Progenitor cell of endocrine pancreas (in vitro differentiated cells): ENCODE results near the gene SLC2A6. TPM values are rescaled to one million over a fixed set of nuclear protein-coding genes. Genes with fewer than 3 reads are reported as not detected.

Experiments used
- DNase-seq: peaks from one replicate; pipeline ENCODE4 v3.0.0; 2021; ENCODE audit warnings: low spot score; ENCODE audit not compliant: unreplicated experiment
- H3K27ac Mint-ChIP-seq: 2 replicates; pipeline ENCODE4 v1.8.0; 2021; ENCODE audit warnings: mild to moderate bottlenecking, moderate library complexity, mixed read lengths
- H3K27me3 Mint-ChIP-seq: 2 replicates; pipeline ENCODE4 v1.8.0; 2021; ENCODE audit warnings: mixed read lengths
- H3K36me3 Mint-ChIP-seq: 2 replicates; pipeline ENCODE4 v1.8.0; 2022; ENCODE audit warnings: mixed read lengths; ENCODE audit not compliant: insufficient read depth
- H3K4me1 Mint-ChIP-seq: 2 replicates; pipeline ENCODE4 v1.8.0; 2021; ENCODE audit warnings: low read depth, mixed read lengths
- H3K4me3 Mint-ChIP-seq: 2 replicates; pipeline ENCODE4 v1.8.0; 2021; ENCODE audit warnings: low read depth, mild to moderate bottlenecking, moderate library complexity, mixed read lengths
- H3K9me3 Mint-ChIP-seq: 2 replicates; pipeline ENCODE4 v1.8.0; 2021; ENCODE audit warnings: low read depth, mixed read lengths
- CTCF ChIP-seq: fragments of 200-600 bp; sonication (generic); IDR thresholded peaks from one replicate; pipeline ENCODE4 v1.5.0; 2021; ENCODE audit warnings: antibody characterized with exemption, mild to moderate bottlenecking; ENCODE audit not compliant: unreplicated experiment
- total RNA-seq: library from RNA; stranded (reverse); gene quantifications from 2 replicates; pipeline ENCODE4 v1.2.1, GENCODE V29; 2021

Gene SLC2A6
- total RNA-seq, 1 donor from 2014 or later, result 4.7 TPM

- no peak for DNase-seq
- no peaks in the 10 kb centered on the region for H3K36me3 Mint-ChIP-seq
- H3K4me3 Mint-ChIP-seq, result no peak overlapping the region
- peaks cover 6% of the 10 kb centered on the region for H3K27me3 Mint-ChIP-seq
- no peak for TF ChIP-seq CTCF
- H3K9me3 Mint-ChIP-seq, result no peaks in the 10 kb centered on the region
- H3K27ac Mint-ChIP-seq, result no peak overlapping the region
- no peaks in the 10 kb centered on the region for H3K4me1 Mint-ChIP-seq
Measured at GRCh38 chr9:133441571-133441970, 37.3 kb downstream of the SLC2A6 start.

- DNase-seq, result no peak
- Mint-ChIP-seq H3K9me3 (no peaks in the 10 kb centered on the region), H3K27ac (no peak overlapping the region), H3K36me3 (no peaks in the 10 kb centered on the region), H3K27me3 (no peaks in the 10 kb centered on the region), H3K4me3 (no peak overlapping the region), H3K4me1 (no peaks in the 10 kb centered on the region)
- no peak for TF ChIP-seq CTCF
Measured at GRCh38 chr9:133440874-133441273, 38.0 kb downstream of the SLC2A6 start.

- no peak for DNase-seq
- Mint-ChIP-seq H3K4me1 (no peaks in the 10 kb centered on the region), H3K27me3 (no peaks in the 10 kb centered on the region), H3K9me3 (no peaks in the 10 kb centered on the region), H3K36me3 (no peaks in the 10 kb centered on the region), H3K4me3 (no peak overlapping the region), H3K27ac (no peak overlapping the region)
- TF ChIP-seq CTCF, result no peak
Measured at GRCh38 chr9:133439337-133439736, 39.6 kb downstream of the SLC2A6 start.

- H3K4me3 Mint-ChIP-seq, result no peak overlapping the region
- H3K27ac Mint-ChIP-seq, result no peak overlapping the region
- DNase-seq, result no peak
- H3K9me3 Mint-ChIP-seq, result no peaks in the 10 kb centered on the region
- peak; percentile 31 for TF ChIP-seq CTCF
- no peaks in the 10 kb centered on the region for H3K27me3 Mint-ChIP-seq
- no peaks in the 10 kb centered on the region for H3K36me3 Mint-ChIP-seq
- H3K4me1 Mint-ChIP-seq, result no peaks in the 10 kb centered on the region
Measured at GRCh38 chr9:133437753-133438531, 41.0 kb downstream of the SLC2A6 start.

- H3K27me3 Mint-ChIP-seq, result no peaks in the 10 kb centered on the region
- no peak overlapping the region for H3K27ac Mint-ChIP-seq
- TF ChIP-seq CTCF, result no peak
- H3K4me1 Mint-ChIP-seq, result no peaks in the 10 kb centered on the region
- H3K4me3 Mint-ChIP-seq, result no peak overlapping the region
- DNase-seq, result no peak
- no peaks in the 10 kb centered on the region for H3K36me3 Mint-ChIP-seq
- H3K9me3 Mint-ChIP-seq, result no peaks in the 10 kb centered on the region
Measured at GRCh38 chr9:133436681-133437080, 42.2 kb downstream of the SLC2A6 start.
